GM18498 (cell line): ENCODE data around the gene TMEM47.

Experiments used
- ATAC-seq: cut with Tn5 transposase; IDR thresholded peaks from one replicate; pipeline ENCODE4 v1.9.1; 2021; ENCODE audit warnings: mild to moderate bottlenecking, moderate library complexity; ENCODE audit not compliant: unreplicated experiment

The TMEM47 gene

DNA sequence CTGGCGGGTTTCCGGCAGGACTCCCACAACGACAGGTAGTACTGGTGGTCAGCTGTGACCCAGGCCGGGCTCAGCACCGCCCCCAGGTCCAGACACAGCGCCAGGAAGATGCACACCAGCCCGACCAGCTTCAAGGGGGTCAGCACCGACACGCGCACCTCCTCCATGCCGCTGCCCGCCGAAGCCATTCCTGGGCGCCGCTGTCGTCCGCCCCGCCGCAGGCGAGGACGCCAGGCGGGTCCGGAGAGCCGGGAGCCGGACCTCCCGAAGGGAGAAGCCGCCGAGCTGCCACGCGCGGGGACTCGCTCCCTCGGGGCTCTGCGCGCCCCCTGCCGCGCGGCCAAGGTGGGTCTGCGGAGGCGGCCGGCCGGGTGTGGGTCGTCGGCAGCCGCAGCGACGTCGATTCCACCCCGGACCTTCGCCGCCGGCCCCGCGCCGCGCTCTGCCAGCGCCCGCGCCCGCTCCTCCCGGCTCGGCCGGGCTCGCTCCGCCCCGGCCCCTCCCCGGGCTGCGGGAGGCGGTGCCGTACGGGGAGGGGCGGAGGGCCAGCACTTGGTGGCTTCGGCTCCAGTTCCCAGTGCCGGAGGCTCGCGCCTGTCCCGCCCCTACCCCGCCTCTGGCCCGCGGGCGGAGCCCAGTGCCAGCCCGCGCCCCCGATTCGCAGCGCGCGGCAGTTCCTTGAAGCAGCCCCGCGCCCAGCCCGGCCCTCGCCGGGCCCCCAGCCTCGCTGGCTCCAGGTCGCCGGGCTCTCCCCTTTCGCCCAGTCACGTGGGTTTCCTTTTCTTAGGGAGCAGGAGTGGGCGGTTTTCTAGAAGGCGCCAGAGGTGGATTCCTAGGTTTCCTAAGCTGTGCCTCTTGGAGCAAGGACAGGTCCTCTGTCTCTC is at the start of gene TMEM47:
TSS of gene TMEM47 (minus strand) at position 444 of the 884 bp plus-strand sequence. CDS start at position 188, 256 bp downstream.
- ATAC-seq = no peak

DNA sequence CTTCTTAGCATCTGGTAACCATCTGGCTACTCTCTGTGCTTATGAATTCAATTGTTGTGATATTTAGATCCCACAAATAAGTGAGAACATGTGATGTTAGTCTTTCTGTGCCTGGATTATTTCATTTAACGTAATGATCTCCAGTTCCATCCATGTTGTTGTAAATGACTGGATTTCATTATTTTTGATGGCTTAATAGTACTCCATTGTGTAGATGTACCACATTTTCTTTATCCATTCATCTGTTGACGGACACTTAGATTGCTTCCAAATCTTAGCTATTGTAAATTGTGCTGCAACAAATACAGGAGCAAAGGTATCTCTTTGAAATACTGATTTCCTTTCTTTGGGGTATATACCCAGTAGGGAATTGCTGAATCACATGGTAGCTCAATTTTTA is 30.0 kb upstream of the TMEM47 start:
- ATAC-seq = no peak

DNA sequence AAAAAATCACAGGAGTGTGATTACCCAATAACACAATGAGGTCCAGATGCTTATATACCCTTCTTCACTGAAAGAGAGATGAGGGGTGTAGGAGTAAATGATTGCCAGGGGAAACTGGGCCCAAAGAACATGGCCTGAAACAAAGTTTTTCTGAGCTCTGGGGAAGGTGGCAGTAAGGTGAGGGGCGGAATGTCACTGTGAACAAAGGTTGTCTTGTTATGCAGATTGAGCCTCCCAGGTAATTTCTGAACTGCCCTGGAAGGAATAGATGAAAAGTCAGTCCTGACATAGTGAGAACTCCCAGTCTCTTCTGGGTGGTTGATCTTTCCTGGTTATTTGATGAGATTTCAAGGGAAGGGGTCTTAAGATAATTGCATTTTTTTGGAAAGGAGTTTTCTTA is 2.5 kb upstream of the TMEM47 start:
- no peak for ATAC-seq

DNA sequence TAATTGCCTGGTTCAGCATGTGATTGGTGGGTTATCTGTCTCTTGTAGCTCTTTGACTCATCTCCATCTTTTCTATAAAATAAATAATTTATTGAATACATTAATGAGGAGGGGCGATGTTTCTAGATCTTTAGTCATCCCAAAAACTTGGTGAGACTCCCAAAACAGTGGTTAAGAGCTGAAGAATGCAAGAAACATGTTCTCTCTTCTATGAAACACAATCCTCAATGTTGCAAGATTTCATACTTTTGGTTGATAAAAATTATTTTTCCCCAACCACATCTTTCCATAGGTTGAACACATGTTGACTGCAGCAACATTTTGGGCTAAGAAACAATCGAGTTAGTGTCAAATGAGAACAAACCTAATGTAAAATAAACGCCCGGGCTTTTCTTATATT is 1.2 kb upstream of the TMEM47 start:
- no peak for ATAC-seq

DNA sequence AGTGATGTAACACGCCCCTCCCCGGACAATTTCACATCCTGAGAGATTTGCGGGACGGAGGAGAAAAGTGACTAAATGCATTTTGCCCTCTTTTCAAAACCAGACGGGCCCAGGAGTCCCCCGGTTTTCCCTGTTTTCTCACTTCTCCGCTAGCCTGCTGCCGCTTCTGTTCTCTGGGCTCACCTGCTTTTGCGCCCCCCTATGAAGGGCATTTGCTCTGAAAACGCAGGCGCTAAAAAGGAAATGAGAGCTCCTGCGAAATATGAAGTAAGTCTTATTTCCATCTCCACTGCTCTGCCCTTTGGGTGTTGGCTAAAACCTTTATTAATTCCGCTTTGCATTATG is 613 bp upstream of the TMEM47 start:
- no peak for ATAC-seq

DNA sequence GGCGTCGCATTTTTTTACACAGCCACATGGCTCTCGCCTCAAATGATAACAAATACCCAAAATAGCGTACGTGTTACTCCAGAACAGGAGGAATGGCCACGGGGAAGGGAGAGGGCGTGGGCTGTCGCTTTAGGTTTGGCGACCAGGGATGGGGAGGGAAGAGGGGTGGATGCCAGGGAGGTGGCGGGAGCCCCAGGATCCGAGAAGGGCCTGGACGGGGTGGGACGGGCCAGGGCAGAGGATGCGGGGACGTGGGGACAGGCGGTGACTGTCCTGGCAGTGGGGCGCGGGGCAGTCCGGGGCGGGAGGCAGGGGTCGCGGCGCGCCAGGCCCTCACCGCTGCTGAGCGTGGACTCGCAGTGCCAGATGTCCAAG is 631 bp downstream of the TMEM47 start:
- ATAC-seq = no peak

DNA sequence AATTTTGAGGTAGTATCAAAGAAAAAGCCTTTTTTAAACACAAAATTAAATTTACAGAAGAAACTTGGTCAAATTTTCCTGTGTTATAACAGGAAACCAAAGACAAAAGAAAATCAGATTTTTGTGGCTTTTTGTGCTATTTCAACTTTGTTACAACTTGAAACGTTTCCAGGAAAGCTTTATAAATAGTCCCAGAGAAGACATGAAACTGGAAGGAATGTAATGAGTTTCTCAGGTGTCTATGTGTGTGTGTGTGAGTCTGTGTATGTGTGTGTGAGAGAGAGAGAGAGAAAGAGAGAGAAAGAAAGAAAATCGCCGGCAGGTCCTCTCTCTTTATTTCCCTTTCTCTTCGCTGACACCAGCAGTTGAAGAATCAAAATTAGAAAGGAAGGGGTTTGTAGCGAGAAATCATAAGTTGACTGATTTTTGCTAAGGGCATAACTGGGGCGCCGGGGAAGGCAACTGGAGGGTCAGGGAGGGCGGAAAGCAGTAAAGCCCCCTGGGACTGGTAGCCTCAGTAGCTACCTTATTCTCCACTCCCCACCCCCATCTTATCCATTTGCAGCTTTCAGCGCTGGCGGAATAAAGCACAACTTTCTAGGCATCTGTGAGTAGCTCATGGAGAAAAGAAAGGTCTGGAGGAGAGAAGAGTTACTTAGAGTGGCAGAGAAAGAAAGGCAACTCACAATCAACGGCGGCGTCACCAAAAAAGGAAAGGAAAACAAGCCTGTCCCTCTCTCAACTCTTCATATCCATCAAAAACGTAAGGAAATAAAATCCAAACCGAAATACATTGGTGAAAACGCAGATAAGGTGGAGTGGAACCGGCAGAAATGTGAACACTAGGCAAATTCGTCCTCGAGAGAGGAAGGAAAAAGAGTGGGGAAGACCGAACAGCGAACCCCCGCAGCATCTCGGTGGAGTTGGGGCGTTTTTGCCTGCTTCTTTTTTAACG is 1.3 kb downstream of the TMEM47 start:
- ATAC-seq = no peak

DNA sequence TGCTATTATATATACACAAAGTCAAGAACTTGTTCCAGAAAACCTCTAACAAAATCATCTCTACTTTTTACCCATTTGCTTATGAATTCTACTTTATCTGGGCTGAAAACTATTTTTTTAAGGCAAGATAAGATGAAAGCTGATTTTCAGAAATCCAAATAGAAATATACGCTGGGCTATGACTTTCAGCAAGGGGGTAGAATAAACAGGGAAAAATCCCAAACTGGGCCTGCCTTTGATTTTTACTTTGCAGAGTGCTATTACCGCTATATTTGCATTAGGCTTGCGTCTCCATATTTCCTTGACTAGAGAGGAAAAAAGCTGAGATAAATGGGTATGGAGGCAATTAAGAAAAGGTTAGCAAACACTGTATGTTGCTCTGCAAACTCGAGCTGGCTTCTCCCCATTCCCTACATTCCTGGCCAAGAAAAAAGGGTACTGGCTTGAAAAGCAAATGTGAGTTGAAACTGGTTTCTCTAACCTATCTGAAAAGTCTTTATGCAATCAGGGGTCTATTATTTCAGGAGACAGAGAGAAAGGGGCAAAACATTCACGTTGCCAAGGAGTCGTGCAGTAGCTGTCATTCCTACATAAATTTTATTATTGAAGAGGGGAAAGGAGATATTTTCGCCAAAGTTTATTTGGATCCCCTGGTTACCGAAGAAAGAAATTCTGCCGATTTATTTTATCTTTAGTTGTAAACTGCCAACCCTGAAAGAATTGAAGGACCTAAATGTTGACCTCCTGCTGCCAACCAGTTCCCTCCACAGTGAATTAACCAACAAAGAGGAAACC is 2.2 kb downstream of the TMEM47 start:
- no peak for ATAC-seq

DNA sequence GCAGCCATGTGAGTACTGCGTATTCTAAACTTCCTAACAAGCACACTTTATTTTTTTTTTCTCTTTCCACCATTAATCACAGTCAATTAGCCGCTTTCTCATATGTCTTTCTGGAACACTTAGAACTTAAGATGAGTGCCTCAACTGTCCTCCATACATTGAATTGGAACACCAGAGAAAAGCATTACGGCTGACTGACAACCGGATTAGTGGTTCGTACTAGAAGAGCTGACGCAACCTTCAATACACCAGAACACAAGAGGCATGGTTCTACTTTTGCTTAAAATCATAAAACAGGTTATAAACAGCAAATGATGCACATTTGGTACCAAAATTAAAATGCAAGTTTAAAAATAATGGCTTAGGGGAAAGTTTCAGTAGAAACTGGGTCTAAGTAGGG is 3.3 kb downstream of the TMEM47 start:
- ATAC-seq = no peak

DNA sequence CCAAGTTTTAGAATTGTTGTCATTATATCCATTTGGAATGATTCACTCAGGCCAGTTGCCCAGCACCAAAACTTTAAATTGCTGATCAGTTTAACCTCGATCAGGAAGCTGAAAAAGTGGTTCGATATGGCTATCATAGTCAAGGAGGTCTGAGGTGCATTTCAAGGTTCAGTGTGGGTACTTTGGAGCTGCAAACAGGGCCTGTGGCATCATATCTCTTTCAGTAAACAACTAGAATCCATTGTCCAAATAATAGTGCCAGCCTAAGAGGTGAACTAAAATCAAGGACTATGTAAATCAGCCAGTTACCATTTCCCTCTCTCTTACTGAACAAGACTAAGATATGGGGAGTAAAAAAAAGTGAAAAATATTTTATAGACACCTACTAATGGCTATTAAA is 14.2 kb downstream of the TMEM47 start:
- ATAC-seq = no peak

DNA sequence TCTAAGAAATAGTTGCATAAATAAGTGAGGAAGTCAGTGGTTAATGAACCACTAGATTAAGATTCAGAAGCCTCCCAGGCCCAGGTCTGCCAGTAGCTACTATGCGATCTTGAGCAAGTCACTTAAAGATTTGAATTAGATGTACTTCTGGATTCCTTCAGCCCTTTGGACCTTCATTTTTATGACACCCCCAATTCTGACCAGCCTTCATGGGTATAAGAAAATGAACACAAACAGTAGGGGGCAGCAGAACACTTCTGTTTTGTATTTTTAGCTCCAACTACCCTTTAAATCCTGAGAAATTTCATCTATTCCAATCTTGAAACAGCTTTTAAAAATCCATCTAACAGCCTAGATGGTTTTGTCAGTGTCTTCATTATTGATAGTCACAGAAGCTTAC is 19.0 kb downstream of the TMEM47 start:
- ATAC-seq = no peak

DNA sequence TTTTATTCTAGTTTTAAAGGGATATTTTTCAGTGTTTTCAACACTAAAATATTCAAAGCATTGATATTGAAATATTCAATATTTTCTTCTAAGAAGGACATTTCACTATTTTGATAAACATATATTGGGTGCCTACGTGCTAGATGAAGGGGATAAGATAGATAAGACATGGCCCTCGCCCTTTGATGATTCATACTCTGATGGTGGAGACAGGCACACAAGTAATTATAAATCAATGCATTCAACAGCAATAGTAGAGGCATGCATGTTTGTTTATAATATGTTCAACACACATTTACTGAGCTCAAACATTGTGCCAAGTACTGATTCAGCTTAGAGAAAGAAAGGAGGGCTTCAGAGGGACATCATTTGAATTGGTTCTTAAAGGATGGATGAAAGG is 22.7 kb downstream of the TMEM47 start:
- no peak for ATAC-seq

DNA sequence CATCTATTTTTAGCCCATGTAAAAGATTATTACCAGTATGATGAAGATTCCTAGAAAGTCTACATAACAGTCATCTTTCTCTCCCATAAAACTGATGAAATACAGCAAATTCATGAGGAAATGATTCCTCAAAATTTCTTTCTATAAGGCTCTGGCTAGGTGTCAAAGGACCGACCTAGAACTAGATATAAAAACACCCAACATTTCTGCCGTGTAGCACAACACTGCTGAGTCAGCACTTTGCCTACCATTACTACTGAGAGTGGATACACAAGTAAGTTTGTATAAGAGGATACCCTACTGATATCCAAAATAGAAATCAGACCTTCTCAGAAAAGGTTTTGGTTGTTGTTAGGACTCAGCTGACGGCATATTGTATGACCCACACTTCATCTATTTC is 24.7 kb downstream of the TMEM47 start:
- no peak for ATAC-seq

DNA sequence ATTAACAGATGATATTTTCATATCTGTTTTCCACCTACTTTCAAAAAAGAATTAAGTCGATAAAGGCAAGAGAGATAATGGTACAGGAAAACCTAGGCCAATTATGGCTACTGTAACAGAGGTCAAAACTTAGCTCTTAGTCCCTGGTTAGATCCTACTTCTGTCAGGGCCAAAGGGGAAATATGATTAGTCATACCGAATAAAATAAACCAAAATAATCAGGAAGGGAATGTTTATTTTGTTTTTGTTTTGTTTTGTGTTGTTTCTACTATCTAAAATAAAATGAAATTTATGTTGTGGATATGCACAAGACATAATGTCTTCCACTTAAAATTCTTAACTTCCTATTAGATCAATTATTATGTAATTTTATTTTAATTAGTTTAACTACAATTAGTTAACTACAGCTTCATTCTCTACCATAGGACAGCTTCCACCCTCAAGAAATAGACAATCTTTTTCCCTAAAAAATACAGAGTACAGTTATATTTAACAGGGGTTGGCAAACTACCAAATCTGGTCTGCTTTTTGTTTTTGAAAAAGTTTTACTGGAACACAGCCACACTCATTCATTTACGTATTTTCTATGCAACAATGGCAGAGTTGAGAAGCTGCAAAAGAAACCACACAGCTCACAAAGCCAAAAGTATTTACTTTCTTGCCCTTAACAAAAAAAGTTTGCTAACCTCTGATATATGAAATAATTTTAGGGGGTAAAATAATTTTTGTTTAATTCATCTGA is 25.4 kb downstream of the TMEM47 start:
- no peak for ATAC-seq

DNA sequence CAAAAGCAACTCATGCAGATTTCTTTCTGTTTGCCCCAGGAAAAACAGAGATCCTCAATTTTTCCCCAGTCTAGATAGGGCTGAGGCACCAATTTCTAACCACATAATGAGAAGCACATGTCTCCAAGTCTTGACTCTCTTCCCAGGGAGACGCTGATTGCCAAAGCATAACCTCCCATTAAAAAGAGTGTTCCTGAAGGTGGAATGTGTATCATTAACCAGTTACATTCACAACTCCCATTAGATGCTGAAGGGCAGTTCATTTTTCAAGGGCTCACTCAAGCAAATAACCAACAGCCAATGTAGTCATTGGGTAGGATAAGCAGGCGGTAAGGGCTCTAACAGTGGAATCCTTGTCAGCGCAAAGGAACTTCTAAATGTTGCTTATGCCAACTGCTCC is 27.5 kb downstream of the TMEM47 start:
- no peak for ATAC-seq

DNA sequence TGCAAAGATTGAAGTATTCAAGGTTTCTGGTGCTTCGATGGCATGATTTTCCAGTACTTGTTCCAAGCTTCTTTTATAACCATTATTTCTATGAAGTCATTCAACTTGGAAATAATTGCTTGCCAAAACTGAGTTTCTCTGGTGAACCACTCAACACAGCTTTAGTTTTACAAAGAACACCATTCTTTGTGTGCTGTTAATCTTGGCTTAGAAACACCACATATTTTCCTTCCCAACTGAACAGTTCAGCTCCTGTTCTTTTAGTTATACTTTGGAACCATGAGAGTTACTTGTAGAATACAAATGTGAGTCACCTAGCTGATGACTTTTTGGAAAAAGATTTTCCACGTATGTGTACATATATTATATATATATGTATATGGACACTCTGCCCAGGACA is 32.7 kb downstream of the TMEM47 start:
- no peak for ATAC-seq

DNA sequence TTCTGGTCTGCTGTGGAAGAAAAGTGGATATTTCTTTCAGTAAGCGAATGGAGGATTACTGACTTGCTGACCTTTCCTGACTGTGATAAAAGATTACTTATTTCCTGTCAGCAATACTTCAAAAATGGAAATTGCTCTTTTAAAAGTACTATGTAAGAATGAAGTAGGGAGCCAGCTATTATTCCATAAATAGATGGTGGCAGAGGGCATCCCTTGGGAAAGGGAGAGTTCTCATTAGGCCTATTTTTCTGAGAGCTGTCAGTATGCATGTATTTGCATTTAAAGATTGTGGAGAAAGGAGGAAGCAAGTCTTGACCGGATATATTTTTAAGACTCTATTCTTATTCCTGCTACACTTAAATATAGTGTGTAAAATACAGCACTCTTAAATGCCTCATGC is 37.2 kb downstream of the TMEM47 start:
- ATAC-seq = no peak

DNA sequence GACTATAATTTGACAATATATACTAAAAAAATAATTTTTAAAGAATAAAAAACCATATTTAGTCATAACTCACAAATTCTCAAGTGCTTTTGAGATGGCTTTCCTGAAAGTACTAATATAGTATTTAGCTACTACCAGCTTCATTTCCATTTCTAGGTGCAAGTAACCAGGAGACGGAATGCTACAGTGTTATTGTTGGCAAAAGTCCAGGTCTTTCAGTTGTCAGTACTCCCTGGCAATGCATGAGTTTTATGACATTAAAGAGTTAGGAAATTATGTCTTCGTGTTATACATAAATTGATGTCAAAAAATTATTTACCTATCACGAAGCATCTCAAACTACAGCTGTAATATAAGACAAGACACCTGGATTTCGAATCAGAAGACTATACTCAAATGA is 45.0 kb downstream of the TMEM47 start:
- no peak for ATAC-seq

DNA sequence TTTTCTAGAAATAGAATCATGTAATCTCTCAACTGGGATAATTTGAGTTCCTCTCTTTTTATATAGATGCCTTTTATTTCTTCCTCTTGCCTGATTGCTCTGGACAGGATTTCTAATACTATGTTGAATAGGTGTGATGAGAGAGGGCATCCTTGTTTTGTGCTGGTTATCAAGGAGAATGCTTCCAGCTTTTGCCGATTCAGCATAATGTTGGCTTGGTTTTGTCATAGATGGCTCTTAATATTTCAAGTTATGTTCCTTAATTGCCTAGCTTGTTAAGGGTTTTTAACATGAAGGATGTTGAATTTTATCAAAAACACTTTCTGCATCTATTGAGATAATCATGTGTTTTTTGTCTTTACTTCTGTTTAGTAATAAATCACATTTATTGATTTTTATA is 58.7 kb downstream of the TMEM47 start:
- no peak for ATAC-seq

DNA sequence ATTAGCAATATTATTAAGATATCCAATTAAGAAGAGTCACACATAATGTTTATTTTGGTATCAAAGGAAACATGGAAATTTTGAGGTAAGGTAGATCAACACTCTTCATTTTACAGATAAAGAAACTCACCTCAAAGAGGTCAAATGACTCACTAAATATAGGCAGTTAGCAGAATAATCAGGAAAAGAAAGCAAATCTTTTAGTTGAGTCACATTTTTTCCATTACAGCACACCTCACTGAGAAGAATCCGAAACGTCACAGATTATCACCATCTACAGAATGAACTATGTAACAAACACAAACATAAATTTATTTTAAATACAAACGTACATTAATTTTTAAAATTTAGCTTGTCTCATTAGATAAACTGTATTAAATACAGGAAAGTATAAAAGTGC is 70.1 kb downstream of the TMEM47 start:
- ATAC-seq = no peak
